Neuron (in vitro differentiated cells): ENCODE measurements around the gene PIK3AP1.

ENCODE experiments used
- H2AFZ ChIP-seq: one replicate; pipeline ENCODE4 v1.6.1; 2013; ENCODE audit warnings: low read depth, mild to moderate bottlenecking, inconsistent platforms, low read length, moderate library complexity
- H3K27me3 ChIP-seq: one replicate; pipeline ENCODE4 v1.6.1; 2013; ENCODE audit warnings: low read length; ENCODE audit not compliant: insufficient read depth
- H3K36me3 ChIP-seq: one replicate; pipeline ENCODE4 v1.6.1; 2013; ENCODE audit warnings: low read length; ENCODE audit not compliant: insufficient read depth
- H3K4me1 ChIP-seq: one replicate; pipeline ENCODE4 v1.6.1; 2013; ENCODE audit warnings: low read length; ENCODE audit not compliant: insufficient read depth
- H3K4me3 ChIP-seq: 2 replicates; pipeline ENCODE4 v1.5.1; 2013; ENCODE audit warnings: mild to moderate bottlenecking, low read length, moderate library complexity
- H3K9me3 ChIP-seq: one replicate; pipeline ENCODE4 v1.6.1; 2013; ENCODE audit warnings: low read length

The PIK3AP1 gene

GRCh38 chr10:96714746-96715255 is 5.5 kb downstream of the PIK3AP1 start:
- H2AFZ ChIP-seq = no peak overlapping the region
- H3K9me3 ChIP-seq = no peaks in the 10 kb centered on the region
- no peaks in the 10 kb centered on the region for H3K36me3 ChIP-seq
- H3K4me3 ChIP-seq = no peak overlapping the region
- H3K27me3 ChIP-seq = peaks cover 28% of the 10 kb centered on the region
- H3K4me1 ChIP-seq = no peaks in the 10 kb centered on the region

- H2AFZ ChIP-seq = no peak overlapping the region
- no peaks in the 10 kb centered on the region for H3K36me3 ChIP-seq
- H3K4me1 ChIP-seq = no peaks in the 10 kb centered on the region
- no peaks in the 10 kb centered on the region for H3K9me3 ChIP-seq
- peaks cover 21% of the 10 kb centered on the region for H3K27me3 ChIP-seq
- no peak overlapping the region for H3K4me3 ChIP-seq
These were observed 6.2 kb downstream of the PIK3AP1 start for GRCh38 chr10:96714031-96714590.

- no peak overlapping the region for H3K4me3 ChIP-seq
- H3K4me1 ChIP-seq = no peaks in the 10 kb centered on the region
- peaks cover 9% of the 10 kb centered on the region for H3K27me3 ChIP-seq
- no peak overlapping the region for H2AFZ ChIP-seq
- H3K36me3 ChIP-seq = no peaks in the 10 kb centered on the region
- H3K9me3 ChIP-seq = no peaks in the 10 kb centered on the region
These were observed 7.5 kb downstream of the PIK3AP1 start for GRCh38 chr10:96712662-96713271.

- Histone ChIP-seq H3K9me3 (no peaks in the 10 kb centered on the region), H3K27me3 (peaks cover 6% of the 10 kb centered on the region)
These were observed 9.1 kb downstream of the PIK3AP1 start for GRCh38 chr10:96711048-96711728.

GRCh38 chr10:96709525-96709924 is 10.8 kb downstream of the PIK3AP1 start:
- no peaks in the 10 kb centered on the region for H3K36me3 ChIP-seq

More at GRCh38 chr10:96711048-96711728, 9.1 kb downstream of the PIK3AP1 start:
- Histone ChIP-seq H2AFZ (no peak overlapping the region), H3K4me1 (no peaks in the 10 kb centered on the region), H3K36me3 (no peaks in the 10 kb centered on the region), H3K4me3 (no peak overlapping the region)

GRCh38 chr10:96708996-96709395 is 11.3 kb downstream of the PIK3AP1 start:
- no peaks in the 10 kb centered on the region for H3K4me1 ChIP-seq
- no peak overlapping the region for H2AFZ ChIP-seq
- no peaks in the 10 kb centered on the region for H3K9me3 ChIP-seq
- no peaks in the 10 kb centered on the region for H3K36me3 ChIP-seq
- peaks cover 6% of the 10 kb centered on the region for H3K27me3 ChIP-seq
- no peak overlapping the region for H3K4me3 ChIP-seq

More at GRCh38 chr10:96709525-96709924, 10.8 kb downstream of the PIK3AP1 start:
- Histone ChIP-seq H2AFZ (no peak overlapping the region), H3K27me3 (peaks cover 6% of the 10 kb centered on the region), H3K4me3 (no peak overlapping the region), H3K4me1 (no peaks in the 10 kb centered on the region), H3K9me3 (no peaks in the 10 kb centered on the region)

GRCh38 chr10:96708456-96708855 is 11.9 kb downstream of the PIK3AP1 start:
- H3K4me1 ChIP-seq = no peaks in the 10 kb centered on the region
- no peak overlapping the region for H3K4me3 ChIP-seq
- peaks cover 6% of the 10 kb centered on the region for H3K27me3 ChIP-seq
- no peak overlapping the region for H2AFZ ChIP-seq
- H3K36me3 ChIP-seq = no peaks in the 10 kb centered on the region
- no peaks in the 10 kb centered on the region for H3K9me3 ChIP-seq

GRCh38 chr10:96706331-96706853 is 13.9 kb downstream of the PIK3AP1 start:
- Histone ChIP-seq H3K4me1 (no peaks in the 10 kb centered on the region), H3K9me3 (no peaks in the 10 kb centered on the region), H3K27me3 (peaks cover 6% of the 10 kb centered on the region), H3K4me3 (no peak overlapping the region), H3K36me3 (no peaks in the 10 kb centered on the region), H2AFZ (no peak overlapping the region)

GRCh38 chr10:96705134-96705533 is 15.2 kb downstream of the PIK3AP1 start:
- H3K4me3 ChIP-seq = no peak overlapping the region
- no peaks in the 10 kb centered on the region for H3K4me1 ChIP-seq
- no peaks in the 10 kb centered on the region for H3K9me3 ChIP-seq
- H3K27me3 ChIP-seq = peaks cover 10% of the 10 kb centered on the region
- no peak overlapping the region for H2AFZ ChIP-seq
- H3K36me3 ChIP-seq = no peaks in the 10 kb centered on the region

- no peak overlapping the region for H3K4me3 ChIP-seq
- H3K4me1 ChIP-seq = no peaks in the 10 kb centered on the region
- H3K27me3 ChIP-seq = peaks cover 12% of the 10 kb centered on the region
- no peaks in the 10 kb centered on the region for H3K36me3 ChIP-seq
- no peaks in the 10 kb centered on the region for H3K9me3 ChIP-seq
- H2AFZ ChIP-seq = no peak overlapping the region
These were observed 15.8 kb downstream of the PIK3AP1 start for GRCh38 chr10:96704563-96704962.

GRCh38 chr10:96703358-96703757 is 17.0 kb downstream of the PIK3AP1 start:
- peaks cover 12% of the 10 kb centered on the region for H3K27me3 ChIP-seq
- H3K4me3 ChIP-seq = no peak overlapping the region
- H3K4me1 ChIP-seq = no peaks in the 10 kb centered on the region

GRCh38 chr10:96701265-96701664 is 19.0 kb downstream of the PIK3AP1 start:
- no peak overlapping the region for H3K4me3 ChIP-seq
- H3K9me3 ChIP-seq = no peaks in the 10 kb centered on the region
- H3K27me3 ChIP-seq = peaks cover 10% of the 10 kb centered on the region
- H2AFZ ChIP-seq = no peak overlapping the region
- H3K4me1 ChIP-seq = no peaks in the 10 kb centered on the region
- no peaks in the 10 kb centered on the region for H3K36me3 ChIP-seq

More at GRCh38 chr10:96703358-96703757, 17.0 kb downstream of the PIK3AP1 start:
- H3K36me3 ChIP-seq = no peaks in the 10 kb centered on the region
- no peaks in the 10 kb centered on the region for H3K9me3 ChIP-seq
- H2AFZ ChIP-seq = no peak overlapping the region
